Suppressor macrophage treated with lipopolysaccharide for 1 hour (primary cell): ENCODE measurements around the gene KAT8.
"Not testable (repeated sequence)": the region's sequence is repeated elsewhere in the genome, so short reads cannot be mapped to it uniquely, and the experiment has no call there.

Experiments used
- DNase-seq, 3 donors: peaks; one replicate each; pipeline ENCODE4 v3.0.0-alpha.2; 2020 to 2022

Gene KAT8

GRCh38 chr16:31083981-31084380 is 33.5 kb upstream of the KAT8 start:
- no peak for DNase-seq

DNA sequence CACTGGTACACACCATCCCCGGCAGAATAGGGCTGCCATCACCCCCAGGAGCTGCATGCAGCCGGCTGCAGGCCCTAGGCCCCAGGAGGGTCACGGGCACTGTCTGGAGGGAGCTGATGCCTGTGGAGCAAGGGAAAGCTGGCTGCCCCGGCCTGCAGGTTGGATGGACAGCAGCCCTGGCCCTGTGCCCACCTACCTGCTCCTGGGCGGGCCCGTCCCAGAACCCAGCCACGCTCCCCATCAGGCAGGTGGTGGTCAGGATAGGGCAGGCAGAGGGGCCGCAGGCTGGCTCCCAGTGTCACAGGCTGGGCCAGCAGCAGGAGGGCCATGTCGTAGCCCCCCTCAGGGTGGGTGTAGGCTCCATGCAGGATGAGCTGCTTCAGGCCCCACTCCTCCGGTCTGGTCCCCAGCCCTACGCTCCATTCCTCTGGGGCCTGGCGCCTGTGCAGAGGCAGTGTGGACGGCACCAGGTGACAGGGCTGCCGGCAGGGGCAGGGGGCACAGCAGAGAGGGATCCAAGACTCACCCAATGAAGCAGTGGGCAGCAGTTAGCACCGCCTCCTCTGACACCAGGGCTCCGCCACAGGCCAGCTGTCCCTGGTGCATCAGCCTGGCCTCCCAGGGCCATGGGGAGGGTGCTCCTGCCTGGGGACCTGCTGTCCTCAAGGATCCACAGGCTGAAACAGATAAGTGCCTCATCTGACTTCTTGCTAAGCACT is 32.7 kb upstream of the KAT8 start:
- no peak for DNase-seq

DNA sequence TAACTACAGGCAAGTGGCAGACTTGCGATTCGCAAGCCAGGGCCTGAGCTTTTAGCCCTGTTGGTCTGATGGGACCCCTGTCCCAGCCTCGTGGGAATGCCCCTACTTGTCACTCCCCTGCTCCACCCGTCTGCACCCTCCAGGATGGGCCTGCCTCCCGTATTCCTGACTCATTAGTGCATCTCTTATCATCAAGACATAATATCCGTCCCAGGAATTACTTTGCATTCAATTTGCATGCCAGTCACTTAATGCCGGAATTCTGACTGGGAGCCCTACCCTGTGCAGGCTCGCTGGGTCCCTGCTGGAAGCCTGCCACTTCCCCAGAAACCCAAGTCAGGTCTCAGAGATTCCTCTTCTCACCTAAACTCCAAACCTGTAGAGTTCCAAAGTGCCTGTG is 32.1 kb upstream of the KAT8 start:
- DNase-seq = no peak

- no peak for DNase-seq
Measured at GRCh38 chr16:31085873-31086628, 31.4 kb upstream of the KAT8 start.

GRCh38 chr16:31086629-31086906 is 30.9 kb upstream of the KAT8 start:
- no peak for DNase-seq

GRCh38 chr16:31087481-31087880 is 30.0 kb upstream of the KAT8 start:
- no peak for DNase-seq

- DNase-seq = no peak
Measured at GRCh38 chr16:31087971-31088370, 29.5 kb upstream of the KAT8 start.

- no peak for DNase-seq
Measured at GRCh38 chr16:31088459-31089183, 28.8 kb upstream of the KAT8 start, which contains the start of gene PRSS53. PRSS53 (minus strand) TSS chr16:31088943; CDS start chr16:31088809, 134 bp downstream.

GRCh38 chr16:31089199-31089598 is 28.3 kb upstream of the KAT8 start:
- no peak for DNase-seq

GRCh38 chr16:31090540-31090939 is 26.9 kb upstream of the KAT8 start:
- DNase-seq = no peak

DNA sequence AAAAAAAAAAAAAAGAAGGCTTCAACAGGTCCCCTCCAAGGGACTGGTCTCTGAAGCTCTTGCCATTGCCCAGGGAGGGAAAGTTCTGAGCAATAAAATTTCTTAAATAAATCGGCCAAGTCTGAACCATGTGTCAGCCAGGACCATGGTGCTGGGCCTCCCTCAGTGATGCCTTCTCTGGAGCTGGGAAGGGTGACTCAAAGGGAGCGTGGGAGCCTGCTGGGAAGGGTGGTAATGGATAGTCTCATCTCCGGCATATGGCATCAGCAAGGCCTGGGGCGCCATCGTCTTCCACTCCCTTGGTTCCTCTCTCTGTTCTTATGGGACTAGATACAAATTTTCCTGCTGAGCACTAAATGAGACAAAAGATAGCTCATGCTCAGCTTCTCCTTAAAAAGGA is 25.1 kb upstream of the KAT8 start:
- DNase-seq = no peak

DNA sequence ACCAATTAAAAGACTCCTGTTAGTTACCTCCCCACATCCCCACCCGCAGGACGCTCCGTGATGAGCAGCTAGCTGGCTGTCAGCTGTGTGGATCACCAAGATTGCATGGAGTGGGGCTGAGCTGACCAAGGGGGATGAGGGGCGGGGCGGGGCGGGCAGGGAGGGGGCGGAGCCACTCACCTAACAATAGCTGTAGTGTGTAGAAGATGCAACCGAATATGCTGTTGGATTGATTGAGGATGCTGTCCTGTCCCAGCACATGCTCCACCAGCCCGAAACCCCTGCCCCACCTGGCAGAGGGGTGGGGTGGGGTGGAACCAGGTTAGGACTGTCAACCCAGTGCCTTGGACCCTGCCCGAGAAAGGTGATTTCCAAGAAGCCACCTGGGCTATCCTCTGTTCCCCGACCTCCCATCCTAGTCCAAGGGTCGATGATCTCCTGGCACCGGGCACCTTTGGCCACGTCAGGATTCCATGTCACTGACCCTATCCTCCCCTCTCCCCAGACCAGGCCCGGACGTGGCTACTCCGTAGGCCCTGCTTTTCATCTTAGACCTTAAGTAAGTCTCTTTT is 24.2 kb upstream of the KAT8 start:
- DNase-seq = peak in 1 of 3 donors; percentile 27

DNA sequence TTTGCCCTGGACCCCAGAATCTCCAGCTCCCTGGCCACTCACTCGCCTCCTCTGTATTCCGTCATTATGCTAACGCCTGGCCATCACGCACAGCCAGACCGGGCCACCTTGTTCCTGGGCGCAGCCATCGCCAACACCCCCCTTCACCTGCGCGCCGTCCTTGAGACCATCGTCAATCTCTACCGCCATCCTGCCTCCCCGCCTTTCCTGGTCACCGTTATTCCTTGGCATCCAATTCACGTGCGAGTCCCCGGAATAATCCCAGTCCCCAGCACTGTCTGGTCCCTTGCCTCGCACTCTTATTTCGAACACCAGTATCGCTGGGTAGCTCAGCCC is 23.4 kb upstream of the KAT8 start:
- peak in 1 of 3 donors; percentile 38 for DNase-seq

DNA sequence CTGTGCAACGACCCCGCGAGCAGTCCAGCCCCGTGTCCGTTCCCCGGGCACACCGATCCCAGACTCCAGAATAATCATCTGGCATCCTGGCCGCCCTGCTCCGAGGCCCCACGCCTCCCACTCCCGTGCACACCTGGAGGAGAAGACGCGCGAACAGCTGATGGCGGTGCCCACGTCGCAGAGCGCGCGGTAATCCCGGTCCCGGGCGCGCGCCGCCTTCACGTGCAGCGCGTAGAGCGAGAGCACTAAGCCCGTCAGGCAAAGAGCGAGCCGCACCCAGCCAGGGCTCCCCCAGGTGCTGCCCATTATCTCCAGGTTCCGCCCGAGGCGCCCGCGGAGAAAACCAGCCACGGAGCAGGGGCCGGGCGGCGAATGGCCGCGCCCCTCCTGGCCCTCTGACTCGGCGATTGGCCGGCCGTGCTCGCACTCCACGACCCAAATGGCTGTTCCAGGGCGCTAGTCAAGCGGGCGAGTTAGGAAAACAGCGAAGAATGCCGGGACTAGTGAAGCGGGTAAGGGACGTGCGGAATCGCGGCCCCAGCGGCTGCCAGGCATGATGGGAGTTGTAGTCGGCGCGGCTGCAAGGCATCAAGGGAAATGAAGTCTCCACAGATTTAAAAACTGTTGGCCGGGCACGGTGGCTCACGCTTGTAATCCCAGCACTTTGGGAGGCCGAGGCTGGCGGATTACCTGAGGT is 22.9 kb upstream of the KAT8 start, which contains the start of gene VKORC1:
Gene VKORC1 (minus strand): TSS at position 374 of the 697 bp plus-strand sequence. CDS start 68 bp downstream, at position 306.
- peak; percentile 97 to 99 (median 99) for DNase-seq

GRCh38 chr16:31099860-31100638 is 17.4 kb upstream of the KAT8 start:
- no peak for DNase-seq

DNA sequence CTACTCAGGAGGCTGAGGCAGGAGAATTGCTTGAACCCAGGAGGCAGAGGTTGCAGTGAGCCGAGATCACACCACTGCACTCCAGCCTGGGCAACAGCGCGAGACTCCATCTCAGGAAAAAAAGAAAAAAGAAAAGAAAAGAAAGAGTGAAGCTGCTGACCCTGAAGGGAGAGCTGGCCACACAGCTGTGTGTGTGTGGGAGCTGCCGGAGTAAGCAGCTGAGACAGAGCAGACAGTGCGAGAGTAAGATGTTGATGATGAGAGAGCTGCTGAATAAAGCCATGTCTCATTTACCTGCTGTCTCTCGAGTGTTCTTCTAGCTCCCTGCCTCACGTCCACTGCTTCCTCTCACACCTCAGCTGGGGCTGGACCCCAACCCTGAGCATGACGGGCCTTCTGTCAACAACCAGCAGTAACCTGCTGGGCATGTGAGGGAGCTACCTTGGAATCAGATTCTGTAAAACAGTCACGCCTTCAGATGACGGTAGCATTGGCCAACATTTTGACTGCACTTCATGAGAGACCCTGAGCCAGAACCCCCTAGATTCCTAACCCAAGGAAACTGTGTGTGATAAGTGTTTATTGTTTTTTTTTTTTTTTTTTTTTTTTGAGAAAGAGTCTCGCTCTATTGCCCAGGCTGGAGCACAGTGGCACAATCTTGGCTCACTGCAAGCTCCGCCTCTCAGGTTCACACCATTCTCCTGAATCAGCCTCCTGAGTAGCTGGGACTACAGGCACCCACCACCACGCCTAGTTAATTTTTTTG is 16.4 kb upstream of the KAT8 start:
- DNase-seq = not testable (repeated sequence)

- peak; percentile 76 to 87 (median 81) for DNase-seq
Measured at GRCh38 chr16:31105677-31106213, 11.7 kb upstream of the KAT8 start.

DNA sequence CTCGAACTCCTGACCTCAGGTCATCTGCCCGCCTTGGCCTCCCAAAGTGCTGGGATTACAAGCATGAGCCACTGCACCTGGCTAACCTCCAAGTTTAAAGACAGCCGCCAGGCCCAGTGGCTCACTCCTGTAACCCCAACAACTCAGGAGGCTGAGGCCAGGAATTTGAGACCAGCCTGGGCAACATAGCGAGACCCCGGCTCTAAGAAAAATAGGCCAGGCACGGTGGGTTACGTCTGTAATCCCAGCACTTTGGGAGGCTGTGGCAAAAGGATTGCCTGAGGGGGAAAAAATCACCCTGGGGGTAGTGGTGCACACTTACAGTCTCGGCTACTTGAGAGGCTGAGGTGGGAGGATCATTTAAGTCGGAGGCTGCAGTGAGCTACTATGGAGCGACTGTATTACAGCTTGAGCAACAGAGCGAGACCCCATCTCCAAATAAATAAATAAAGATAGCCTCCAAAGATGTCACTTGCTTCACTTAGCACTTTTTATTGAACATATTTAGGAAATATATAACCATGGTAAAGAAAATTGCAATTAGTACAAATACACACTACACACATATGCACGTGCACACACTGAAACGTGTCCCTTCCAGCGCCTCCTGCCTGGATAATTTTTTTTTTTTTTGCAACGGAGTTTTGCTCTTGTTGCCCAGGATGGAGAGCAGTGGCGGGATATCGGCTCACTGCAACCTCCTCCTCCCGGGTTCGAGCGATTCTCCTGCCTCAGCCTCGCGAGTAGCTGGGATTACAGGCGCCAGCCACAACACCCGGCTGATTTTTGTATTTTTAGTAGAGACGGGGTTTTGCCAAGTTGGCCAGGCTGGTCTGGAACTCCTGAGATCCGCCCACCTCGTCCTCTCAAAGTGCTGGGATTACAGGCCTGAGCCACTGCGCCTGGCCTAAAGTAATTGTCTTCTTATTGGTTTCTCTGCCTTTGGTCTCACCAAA is 10.7 kb upstream of the KAT8 start:
- DNase-seq = no peak

DNA sequence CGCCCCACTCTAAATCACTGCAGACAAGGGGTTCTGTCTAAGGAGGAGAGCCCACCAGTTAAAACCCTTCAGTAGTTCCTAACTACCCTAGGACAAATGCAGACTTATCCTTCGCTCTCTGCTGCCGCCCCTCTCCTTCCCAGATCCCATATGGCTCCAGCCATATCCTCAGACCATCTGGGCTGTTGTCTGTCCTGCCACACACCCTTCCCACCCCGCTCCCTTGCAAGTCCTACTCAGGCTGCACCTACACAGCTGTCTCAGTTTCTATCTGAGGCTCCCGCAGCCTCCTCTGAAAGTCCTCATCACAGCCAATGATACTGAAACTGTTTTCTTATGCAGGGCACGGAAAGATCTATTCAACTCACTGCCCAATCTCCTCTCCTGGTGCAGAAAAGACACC is 10.0 kb upstream of the KAT8 start:
- DNase-seq = no peak
